ENCODE data around the gene RBM4B.

DNA sequence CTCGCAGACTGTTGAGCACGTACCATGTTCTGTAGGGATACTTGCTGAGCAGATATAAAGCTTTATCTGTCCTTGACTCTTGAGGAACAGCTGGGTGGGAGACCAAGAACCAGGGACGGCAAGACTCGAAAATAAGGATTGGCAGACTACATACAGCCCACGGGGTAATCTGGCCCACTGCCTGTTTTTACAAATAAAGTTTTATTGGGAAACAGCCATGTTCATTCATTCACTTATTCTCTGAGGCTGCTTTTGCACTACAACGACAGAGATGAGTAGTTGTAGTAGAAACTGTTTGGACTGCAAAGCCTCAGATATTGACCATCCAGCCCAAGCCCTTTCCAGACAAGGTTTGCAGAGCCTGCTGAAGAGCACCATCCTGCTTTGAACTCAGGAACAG, 20.3 kb upstream of the RBM4B start:
- TF ChIP-seq CTCF (IDR thresholded peaks at IDR 0.05) = no peak
- TF ChIP-seq POLR2A (IDR thresholded peaks at IDR 0.05) = no peak

Measured in testis (tissue), 2 donors.